ENCODE results near the gene PTRH2.

PTRH2 gene

GRCh38 chr17:59719526-59719925 lies 12.3 kb upstream of the PTRH2 start:
- DNase-seq: no peak

GRCh38 chr17:59716427-59716826 lies 9.2 kb upstream of the PTRH2 start:
- DNase-seq: no peak

GRCh38 chr17:59714255-59714654 lies 7.0 kb upstream of the PTRH2 start:
- no peak for DNase-seq

DNA sequence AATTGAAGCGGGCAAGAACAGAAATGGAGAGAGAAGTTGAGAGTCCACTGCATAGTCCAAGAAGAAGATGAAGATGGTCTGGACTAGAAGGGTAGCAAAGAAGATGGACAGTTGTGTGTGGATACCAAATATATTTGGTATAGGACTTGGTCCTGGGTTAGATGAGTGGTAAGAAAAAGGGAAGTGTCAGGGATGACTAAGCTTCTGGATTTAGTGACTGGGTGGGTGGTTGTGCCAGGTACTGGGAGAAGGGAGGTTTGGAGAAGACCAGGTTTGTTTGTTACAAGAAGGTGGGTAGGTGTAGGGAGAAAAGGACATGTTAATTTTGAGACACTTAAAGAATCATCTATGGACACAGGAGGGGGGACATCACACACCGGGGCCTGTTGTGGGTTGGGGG lies 5.6 kb upstream of the PTRH2 start:
- DNase-seq: no peak

GRCh38 chr17:59711936-59712335 lies 4.7 kb upstream of the PTRH2 start:
- no peak for DNase-seq

GRCh38 chr17:59707971-59708430 lies 771 bp upstream of the PTRH2 start:
- no peak for DNase-seq

DNA sequence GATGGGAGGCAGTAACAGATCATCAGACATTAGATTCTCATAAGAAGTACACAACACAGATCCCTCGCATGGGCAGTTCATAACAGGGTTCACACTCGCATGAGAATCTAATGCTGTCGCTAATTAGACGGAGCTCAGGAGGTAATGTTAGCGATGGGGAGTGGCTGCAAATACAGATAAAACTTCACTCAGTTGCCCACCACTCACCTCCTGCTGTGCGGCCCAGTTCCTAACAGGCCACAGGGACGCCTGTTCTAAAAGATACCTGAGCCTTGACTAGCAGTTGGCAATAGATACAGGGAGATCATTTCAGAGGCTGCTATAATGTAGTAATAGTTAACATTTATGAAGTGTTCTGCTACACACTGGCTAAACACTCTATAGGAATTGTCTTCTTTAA lies 4.9 kb downstream of the PTRH2 start:
- no peak for DNase-seq

GRCh38 chr17:59699786-59700185 lies 7.4 kb downstream of the PTRH2 start:
- DNase-seq: no peak

DNA sequence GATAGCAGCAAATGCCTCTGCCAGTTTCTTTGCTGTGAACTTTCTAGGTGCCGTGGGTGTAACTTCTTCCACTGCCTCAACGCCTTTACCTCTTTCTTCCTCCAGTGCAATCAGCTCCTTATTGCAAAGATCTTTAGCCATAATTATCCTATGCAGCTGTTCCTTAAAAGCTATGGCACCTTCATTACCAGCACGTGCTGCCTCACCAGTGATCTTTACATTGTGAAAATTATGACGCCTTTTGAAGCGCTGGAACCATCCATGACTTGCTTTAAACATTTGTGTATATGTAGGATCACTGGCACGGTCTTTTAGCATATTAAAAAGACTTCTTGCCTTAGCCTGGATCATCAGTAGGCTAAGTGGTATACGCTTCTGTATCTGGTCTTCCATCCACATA lies 8.0 kb downstream of the PTRH2 start:
- no peak for DNase-seq

- no peak for DNase-seq
These were observed 9.1 kb downstream of the PTRH2 start for GRCh38 chr17:59698143-59698542.

DNA sequence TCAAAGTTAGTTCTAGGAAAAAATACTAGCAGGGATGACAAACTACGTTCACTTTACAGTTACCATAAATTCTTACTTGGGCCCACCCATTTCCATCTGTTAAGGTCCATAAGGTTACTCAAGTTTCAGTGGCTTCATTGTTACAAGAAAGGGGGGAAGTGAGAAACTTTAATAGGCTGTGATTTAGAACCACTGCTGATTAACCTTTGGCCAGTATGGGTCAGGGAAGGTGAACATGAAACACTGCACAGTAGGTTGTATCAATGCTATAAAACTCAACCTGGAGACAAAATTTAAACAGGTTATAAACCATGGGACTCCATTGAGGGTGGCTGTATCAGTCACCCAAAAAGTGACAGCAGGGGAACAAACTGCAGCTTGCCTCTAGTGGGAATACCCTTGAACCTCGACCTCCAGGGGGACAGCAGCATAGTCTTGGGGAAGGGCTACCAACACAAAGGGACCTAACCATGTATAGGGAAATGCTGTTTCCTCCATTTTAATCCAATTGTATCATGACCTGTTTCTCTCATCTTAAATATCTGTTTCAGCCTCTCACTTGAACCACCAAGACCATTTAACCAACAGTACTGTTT lies 10.4 kb downstream of the PTRH2 start:
- DNase-seq: no peak

- DNase-seq: no peak
These were observed 11.1 kb downstream of the PTRH2 start for GRCh38 chr17:59695945-59696681.

DNA sequence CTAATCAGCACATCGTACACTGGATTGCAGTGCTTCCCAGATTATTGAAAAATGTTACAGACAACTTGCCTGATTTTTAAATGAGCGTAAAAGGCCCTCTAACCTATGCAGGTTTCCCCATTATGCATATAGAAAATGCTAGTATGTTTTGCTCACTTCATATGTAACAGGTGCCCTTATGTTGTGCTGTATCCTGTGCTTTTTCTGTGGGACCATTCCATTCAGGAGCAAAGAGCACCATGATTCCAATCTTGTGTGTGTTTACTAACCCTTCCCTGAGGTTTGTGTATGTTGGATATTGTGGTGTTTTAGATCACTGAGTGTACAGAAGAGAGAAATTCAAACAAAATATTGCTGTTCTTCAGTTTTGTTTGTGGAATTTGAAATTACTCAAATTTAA lies 12.9 kb downstream of the PTRH2 start:
- DNase-seq: no peak

DNA sequence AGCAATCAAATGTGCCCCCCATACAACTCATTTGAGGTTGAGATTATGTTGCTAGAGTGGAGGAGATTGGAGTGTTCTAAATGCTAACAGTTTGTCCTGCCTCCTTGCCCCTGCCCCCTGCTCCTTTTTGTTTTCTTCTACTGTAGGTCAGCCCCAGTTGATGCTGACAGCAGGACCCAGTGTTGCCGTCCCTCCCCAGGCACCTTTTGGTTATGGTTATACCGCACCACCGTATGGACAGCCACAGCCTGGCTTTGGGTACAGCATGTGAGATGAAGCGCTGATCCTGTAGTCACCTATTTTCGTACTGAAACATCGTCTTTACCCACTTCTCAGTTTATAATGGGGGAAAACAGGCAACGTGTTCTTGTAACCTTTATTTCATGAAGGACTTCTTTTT lies 13.6 kb downstream of the PTRH2 start:
- no peak for DNase-seq

DNA sequence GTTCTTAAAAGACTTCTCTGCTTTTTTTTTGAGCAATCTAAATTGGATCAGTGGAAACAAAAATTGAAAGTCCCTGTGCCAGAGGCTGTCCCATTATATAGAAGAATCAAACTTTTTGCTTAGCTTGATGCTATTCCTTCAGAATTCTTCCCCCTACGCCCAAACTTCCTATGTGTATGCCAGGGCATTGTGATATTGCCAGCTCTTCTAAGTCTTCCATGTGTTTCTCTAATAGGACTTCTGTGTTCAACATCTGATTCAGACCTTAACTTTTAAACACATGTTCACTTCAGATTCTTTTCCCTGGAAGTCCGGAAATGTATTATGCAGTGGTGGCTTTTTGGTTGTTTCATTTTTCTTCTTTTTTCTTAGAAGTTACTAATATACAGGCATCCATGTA lies 18.7 kb downstream of the PTRH2 start:
- DNase-seq: no peak

GRCh38 chr17:59688008-59688407 lies 19.2 kb downstream of the PTRH2 start:
- no peak for DNase-seq

GRCh38 chr17:59684967-59685366 lies 22.3 kb downstream of the PTRH2 start:
- no peak for DNase-seq

DNA sequence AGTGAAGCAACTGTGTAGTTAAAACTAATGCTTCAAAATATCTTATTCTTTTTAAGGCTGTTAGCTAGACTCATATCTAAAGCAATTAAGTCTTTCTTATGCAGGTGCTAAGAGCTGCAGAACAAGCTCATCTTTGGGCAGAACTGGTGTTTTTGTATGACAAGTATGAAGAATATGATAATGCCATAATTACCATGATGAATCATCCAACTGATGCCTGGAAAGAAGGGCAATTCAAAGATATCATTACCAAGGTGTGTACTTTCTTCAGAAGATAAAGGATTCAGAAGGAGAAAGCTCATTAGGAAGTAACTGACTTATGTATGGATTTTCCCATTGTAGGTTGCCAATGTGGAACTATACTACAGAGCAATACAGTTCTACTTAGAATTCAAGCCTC lies 23.9 kb downstream of the PTRH2 start:
- DNase-seq: no peak

- peak; percentile 74 for DNase-seq
These were observed 26.9 kb downstream of the PTRH2 start for GRCh38 chr17:59680314-59680713.

DNA sequence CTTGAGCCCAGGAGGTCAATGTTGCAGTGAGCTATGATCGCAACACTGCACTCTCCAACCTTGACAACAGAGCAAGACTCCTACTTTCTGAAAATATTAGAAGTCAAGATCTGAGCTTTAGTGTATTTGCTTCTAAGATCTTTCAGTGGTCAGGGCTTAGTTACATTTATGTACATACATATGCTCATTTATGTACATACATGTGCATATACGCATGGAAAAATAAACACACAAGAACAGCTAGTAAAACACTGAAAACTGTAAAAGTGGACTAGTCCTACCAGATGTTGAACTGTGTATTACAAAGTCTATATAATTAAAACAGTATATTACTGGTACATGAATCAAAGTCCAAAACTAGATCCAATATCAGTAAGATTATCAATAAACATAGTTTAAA lies 28.3 kb downstream of the PTRH2 start:
- DNase-seq: no peak

DNA sequence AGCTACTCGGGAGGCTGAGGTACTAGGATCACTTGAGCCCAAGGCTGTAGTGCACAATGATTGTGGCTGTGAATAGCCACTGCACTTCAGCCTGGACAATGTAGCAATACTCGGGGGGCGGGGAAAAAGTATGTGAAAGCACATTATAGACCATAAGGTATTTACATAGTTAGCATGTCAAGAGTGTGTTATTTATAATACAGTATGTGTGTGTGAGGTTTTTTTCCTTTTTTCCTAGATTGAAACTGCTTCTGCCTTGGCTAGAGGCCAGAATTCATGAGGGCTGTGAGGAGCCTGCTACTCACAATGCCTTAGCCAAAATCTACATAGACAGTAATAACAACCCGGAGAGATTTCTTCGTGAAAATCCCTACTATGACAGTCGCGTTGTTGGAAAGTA lies 30.5 kb downstream of the PTRH2 start:
- peak; percentile 22 for DNase-seq

DNA sequence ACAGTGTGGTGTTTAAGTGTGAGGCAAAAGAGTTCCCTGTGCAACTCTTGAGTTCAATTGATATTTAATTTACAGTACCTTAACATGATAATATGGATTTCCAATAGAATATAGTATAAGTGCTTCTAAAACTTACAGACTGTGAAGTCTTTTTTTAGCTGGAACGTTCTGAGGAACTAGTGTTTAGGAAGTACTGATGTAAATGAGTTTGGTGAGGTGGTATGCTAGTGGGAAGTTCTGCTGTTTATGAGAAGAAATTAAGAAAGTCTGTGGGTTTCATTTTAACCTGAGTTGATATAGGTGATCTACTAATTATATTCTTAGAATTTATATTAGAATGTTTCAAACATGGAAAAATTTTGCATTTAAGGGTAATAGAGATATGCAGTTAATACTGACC lies 32.0 kb downstream of the PTRH2 start:
- no peak for DNase-seq

GRCh38 chr17:59671386-59671785 lies 35.8 kb downstream of the PTRH2 start:
- DNase-seq: no peak

- DNase-seq: no peak
These were observed 37.3 kb downstream of the PTRH2 start for GRCh38 chr17:59669944-59670343.

- DNase-seq: no peak
These were observed 37.8 kb downstream of the PTRH2 start for GRCh38 chr17:59669411-59669810.
